NCI-H146 treated with DMSO at 0.1 percent for 48 hours (cell line): Measurements from ENCODE around the gene IL13.

Experiments
- DNase-seq: peaks from one replicate; lab custom pipeline; 2025; ENCODE audit not compliant: unreplicated experiment; lab: John Stamatoyannopoulos, UW

The IL13 gene

DNA sequence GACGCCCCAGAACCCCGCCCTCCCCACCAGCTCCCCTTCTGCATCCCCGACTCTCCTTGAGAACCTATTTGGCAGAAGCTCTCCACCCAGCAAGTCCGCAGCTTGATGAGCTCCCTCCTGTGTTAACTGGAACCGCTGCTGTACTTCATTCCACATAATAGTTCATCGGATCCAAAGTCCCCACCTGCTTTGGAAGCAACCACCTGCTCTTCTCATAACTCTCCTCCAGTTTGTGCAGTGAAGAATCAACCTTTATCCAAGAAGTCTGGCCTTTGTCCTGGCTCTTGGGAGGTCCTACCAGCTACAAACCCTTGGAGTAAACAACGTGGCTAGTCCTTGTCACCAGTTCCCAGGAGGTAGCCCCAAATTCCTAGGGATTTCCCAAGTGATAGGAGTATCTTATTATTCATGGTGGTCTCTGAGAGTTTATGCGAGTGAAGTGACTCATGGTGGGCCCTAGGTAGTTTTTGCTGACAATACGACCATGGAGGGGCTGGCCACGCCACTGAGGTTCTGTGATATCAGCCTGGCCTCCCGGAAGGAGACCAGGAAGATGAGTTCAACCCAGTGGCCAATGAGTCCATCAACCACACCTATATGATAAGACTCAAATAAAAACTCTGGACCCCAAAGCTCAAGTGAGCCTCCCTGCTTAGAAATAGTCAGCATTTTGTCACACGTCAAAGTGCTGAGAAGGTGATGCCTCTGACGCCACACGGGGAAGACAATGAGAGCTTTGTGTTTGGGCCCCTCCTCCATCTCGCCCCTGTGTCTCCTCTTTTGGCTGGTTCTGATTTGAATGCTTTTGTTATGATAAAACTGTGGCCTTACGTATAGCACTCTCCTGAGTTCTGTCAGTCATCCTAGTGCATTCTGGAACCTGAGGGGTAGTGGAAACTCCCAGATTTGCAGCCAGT lies 12.3 kb downstream of the IL13 start:
- DNase-seq: no peak

DNA sequence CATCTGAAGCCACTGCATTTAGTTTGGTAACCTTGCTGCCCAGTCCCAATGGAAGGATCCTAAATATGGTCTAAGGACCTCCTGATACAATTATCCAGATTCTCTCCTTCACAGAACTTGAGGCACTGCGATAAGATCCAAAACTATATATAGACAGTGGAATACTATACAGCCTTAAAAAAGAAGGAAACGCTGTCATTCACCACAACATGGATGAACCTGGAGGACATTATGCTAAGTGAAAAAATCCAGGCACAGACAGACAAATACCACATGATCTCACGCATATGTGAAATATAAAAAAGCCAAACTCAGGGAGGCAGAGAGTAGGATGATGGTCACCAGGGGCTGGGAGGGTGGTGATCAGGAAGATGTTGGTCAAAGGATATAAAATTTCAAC lies 13.0 kb downstream of the IL13 start:
- no peak for DNase-seq

DNA sequence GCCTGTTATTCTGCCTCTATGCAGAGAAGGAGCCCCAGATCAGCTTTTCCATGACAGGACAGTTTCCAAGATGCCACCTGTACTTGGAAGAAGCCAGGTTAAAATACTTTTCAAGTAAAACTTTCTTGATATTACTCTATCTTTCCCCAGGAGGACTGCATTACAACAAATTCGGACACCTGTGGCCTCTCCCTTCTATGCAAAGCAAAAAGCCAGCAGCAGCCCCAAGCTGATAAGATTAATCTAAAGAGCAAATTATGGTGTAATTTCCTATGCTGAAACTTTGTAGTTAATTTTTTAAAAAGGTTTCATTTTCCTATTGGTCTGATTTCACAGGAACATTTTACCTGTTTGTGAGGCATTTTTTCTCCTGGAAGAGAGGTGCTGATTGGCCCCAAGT lies 15.5 kb downstream of the IL13 start:
- DNase-seq: no peak

DNA sequence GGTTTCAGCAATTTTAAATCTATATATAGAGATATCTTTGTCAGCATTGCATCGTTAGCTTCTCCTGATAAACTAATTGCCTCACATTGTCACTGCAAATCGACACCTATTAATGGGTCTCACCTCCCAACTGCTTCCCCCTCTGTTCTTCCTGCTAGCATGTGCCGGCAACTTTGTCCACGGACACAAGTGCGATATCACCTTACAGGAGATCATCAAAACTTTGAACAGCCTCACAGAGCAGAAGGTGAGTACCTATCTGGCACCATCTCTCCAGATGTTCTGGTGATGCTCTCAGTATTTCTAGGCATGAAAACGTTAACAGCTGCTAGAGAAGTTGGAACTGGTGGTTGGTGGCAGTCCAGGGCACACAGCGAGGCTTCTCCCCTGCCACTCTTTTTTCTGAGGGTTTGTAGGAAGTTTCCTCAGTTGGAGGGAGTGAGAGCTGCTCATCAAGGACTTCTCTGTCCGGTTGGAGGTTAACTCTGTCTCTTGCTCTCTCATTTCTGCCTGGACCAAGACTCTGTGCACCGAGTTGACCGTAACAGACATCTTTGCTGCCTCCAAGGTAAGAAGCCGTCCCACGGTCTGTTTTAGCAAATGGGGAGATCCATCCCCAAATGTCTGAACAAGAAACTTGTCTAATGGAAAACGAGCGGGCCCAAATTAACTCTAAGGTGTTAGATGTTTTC lies 16.1 kb downstream of the IL13 start, which contains the start of gene IL4:
Gene IL4 (plus strand): TSS at position 51 of the 692 bp plus-strand sequence. CDS start 62 bp downstream, at position 113.
- DNase-seq: no peak

DNA sequence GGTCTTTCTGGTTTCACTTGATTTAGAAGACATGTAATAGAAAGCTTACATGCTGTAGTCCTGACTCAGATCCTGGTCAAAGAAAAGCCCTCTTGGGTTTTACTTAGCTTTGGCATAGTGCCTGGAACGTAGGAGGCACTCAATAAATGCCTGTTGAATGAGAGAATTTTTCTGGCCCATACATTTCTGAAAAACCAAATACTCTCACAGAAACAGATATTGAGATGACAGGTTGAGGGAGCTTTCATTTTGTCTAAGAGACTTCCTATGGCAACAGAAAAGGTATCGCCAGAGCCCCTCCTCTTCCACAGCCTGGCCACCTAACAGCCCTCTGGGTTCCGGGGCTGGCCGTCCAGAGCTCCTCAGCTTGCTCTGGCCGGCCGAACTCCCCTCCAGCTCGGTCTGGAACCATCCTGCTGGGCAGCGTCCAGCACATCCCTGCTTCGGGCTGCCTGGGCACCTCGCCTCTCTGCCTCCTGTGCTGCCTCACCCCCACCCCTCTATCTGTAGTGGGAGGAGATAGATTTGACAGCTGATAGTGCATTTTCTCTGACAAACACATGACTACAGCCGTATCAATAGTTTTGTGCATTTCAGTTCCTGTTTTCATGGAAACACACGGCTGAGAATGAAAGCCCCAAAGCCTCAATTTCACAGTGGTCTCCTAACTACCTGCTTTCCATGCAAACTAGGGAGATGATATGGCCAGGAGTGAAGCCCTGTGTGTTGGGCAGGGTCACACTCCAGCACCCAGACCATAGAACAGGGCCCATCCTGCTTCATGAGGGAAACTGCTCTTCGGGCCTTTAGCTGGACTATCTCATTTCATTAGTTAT lies 16.9 kb downstream of the IL13 start:
- DNase-seq: no peak

DNA sequence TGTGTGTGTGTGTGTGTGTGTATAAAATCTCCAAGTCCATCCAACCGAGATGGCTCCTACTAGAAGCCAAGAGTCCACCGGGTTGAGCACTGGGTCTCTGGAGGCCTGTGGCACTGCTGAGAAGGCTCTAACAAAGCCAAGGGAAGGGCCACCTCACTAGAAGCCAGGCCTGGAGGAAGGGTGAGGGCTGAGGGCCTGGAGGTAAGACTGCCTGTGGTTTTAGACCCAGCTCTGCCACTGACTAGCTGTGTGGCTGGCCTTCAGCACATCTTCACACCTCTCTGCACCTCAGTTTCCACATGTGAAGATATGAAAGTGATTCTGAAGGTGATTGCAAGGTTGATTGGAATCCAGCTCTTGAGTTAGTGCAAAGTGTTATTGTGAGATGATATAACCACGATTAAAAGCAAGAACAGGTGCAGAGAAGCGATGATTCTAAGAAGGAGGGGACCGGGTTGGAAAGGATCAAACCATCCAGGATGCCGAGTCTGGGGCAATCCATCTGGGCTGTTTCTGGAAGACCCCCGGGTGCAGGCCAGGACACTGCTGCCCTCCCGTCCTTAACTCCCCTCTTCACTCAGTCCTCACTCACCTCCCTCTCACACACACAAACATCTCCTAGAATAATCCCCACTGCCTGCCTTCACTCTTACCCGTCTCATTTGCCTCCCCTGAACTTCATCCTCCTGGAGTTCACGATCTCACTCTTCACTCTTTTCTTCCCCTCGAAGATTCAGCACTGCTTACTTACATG lies 18.1 kb downstream of the IL13 start:
- DNase-seq: no peak

DNA sequence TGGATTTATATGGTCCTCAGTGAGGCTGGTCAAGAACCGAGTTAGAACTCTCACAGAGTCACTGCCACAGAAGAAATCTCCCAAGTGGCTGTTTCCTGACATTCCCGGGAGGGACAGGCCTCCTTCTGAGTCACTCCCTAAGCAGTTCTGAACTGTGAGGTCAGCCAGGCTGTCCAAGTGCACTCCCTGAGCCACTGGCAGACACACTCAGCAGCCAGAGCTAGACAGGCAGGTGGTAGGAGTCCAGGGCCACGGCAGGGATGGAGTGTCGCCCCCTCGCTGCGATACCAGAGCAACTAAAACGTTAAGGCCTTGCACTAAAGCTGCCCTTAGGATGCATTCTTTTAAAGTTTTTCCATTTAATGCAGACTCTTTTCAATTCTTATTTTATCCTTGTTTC lies 19.2 kb downstream of the IL13 start:
- no peak for DNase-seq

DNA sequence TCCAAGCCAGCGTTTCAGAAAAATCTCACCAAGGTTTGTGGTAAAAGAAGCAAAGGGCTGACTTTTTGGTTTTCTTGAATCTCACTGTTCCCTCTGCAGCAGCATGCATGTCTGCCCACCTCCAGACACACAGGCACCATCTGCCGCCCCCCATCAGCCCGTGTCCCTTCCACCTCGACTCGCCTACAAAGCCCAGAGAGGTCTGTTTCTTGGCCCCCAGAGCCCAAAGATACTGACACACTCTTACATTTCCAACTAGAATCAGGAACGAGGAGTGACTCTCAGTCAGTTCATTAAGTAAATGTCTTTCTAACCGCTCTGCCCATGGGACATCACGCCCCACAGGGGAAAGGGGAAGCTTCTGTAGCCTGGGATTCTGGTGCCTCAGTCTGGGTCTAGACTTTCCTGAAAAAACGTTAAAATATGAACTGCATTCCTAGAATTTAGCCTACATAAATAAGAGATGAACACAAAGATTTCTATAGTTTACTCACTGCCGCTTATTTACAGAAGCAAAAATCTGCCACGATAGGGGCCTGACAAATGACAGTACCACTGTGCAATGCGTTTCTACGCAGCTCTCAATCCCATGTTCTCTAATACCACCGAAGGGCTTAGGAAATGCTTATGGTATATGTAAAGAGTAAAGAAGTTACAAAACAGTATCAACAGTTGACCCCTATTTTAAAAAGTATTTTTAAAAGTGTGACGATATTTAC lies 19.9 kb downstream of the IL13 start:
- DNase-seq: no peak

DNA sequence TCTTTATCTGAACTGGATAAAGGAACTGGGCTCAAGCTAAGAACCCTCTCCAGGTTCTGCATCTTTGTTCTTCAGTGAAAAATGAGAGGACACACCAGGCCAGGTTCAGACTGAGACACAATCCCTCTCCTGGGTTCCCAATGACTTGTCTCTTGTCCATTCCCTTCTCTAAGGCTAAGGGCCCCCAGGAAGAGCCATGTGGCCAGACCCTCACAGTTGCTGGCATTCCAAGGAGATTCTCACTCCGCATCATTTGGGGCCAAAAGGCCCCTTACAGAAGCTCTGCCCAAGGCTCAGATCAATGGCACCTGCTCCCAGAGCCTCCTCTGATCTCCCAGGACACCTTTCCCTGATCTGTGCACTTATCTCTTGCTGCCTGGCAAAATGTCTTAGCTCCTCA lies 20.8 kb downstream of the IL13 start:
- DNase-seq: no peak

DNA sequence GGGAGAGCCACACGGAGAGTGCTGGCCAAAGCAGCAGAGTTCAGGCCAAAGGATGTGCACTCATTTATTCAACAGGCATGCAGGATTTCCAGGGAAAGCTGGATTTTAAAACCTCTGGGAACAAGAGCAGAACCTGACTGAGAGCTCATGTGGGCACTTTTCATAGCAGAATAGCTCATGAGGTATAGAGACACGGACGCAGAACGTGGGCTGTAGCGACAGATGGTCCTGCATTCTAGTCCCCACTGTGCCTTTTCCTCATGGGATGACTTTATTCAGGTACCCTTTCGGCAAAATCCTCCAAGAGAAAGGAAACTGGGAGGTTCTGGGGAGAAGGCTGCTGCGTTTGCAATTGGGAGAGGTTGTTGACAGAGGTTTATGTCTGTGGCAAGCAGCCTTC lies 21.2 kb downstream of the IL13 start:
- no peak for DNase-seq

DNA sequence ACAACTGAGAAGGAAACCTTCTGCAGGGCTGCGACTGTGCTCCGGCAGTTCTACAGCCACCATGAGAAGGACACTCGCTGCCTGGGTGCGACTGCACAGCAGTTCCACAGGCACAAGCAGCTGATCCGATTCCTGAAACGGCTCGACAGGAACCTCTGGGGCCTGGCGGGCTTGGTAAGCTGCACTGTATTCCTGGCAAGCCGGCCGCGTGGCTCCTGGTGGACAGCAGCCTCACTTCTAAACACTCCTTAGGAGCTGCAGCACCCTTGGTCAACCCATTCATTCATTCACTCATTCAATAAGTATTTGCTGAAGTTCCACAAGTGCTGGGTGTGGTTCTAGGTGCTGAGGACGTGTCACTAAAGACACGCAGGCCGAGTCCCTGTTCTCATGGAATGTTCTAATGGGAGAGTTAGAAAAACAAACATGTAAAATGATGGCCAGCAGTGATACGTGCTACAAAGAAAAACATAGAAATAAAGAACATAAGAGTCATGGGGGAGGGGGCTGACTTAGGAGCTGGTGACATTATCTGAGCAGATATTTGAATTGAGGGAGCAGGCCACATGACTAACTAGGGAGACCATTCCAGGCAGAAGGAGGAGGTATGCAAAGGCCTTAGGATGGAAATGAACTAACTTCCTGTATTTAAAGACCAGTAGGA lies 21.9 kb downstream of the IL13 start:
- DNase-seq: no peak

DNA sequence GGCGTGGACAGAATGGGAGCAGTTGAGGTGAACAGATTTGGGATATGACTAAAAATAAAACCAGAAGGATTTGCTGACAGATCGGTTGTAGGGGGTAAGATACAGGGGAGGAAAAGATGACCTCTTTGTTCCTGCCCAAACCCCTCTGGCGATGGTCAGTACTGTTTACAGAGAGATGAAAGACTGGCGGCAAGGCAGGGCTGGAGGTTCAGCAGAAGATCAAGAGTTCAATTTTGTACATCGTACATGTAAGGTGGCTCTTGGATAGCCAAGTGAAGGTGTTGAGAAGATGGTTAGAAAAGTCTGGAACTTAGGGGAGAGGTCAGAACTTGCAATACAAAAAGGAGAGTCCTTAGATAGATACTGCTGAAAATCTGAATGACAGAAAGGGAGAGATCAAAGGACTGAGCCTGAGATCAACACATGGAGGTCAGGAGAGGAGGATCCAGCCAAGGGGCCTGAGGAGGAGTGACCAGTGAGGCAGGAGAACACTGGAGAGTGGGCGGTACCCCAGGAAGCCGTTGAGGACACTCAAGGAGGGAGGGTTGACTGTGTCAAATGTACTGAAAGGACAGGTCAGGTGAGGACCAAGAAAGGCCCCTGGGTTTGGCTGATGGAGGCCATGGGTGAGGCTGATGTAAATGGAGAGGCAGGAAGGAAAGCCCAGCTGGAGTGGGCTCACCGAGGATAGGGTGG lies 23.0 kb downstream of the IL13 start:
- DNase-seq: no peak

DNA sequence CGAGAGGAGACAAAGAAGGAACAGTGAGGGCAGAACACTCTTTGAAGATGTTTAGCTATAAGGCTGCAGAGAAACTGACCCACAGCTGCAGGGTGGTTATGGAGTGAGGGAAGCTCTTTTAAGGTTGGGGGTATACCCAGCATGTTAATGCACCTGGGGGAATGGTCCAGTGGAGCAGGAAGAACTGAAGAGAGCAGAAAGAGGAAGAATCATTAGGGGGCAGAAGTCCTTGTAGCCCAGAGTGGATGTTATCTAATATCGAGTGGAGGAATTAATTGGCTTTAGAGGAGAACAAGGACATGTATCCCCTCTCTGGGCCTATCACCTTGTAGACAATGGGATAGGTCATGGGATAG lies 23.5 kb downstream of the IL13 start:
- no peak for DNase-seq

DNA sequence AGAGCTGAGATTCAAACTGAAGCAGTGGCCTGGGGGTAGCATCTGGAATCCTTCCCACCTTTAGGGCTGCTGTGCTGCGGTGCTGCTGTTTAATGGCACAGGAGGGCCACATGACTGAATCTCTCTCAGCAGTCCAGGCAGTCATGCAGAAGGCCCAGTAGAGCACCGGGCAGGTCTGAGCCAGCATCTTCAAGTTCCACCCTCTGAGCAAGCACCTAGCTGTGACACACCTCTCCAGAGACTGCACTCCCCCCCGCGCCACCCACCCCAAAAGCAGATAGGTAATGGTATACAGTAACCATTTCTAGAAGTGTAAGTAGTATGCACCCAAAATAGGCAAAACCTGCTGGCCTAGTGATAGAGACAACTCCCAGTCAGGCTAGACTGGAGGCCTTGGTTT lies 24.0 kb downstream of the IL13 start:
- DNase-seq: no peak

DNA sequence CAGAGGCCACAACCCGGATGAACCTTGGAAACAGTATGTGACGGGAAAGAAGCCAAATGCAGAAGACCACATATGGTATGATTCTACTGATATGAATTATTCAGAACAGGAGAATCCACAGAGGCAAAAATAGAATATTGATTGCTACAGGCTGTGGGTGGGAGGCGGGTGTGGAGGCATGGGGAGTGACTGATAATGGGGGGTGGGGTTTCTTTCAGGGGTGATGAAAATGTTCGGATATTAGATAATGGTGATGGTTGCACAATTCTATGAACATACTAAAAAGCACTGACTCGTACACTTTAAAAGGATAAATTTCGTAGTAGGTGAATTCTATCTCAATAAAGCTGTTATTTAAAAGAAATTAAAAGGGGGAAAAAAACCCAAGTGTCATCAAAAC lies 26.5 kb downstream of the IL13 start:
- no peak for DNase-seq

DNA sequence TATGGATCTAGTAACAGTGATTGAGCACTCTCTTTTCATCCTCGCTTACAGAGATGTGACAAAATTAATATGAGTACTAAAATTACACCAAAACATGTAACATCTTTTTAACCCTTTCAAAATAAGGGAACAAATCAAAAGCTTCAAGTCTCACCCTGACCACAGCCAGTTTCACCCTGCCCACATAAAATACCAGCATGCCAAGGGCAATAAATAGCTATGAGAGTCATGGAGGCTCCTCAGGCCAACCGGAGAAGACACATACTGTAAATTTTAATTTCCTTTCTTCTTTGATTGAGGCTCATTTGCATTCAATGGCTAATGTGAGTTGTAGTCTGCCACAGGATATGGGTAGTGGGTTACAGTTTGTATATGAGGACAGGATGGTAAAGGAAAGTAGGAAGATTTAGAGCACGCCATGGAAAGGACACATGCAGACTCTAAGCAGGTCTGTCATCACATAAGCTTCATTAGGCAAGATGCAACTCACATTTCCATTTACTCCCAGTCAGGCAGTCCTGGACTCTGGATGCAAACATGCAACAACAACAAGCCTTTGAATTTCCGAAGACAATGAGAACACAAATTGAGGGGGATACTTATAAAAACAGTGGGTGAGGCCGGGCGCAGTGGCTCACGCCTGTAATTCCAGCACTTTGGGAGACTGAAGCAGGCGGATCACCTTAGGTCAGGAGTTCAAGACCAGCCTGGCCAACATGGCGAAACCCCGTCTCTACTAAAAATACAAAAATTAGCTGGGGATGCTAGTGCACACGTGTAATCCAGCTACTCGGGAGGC lies 27.1 kb downstream of the IL13 start:
- no peak for DNase-seq

DNA sequence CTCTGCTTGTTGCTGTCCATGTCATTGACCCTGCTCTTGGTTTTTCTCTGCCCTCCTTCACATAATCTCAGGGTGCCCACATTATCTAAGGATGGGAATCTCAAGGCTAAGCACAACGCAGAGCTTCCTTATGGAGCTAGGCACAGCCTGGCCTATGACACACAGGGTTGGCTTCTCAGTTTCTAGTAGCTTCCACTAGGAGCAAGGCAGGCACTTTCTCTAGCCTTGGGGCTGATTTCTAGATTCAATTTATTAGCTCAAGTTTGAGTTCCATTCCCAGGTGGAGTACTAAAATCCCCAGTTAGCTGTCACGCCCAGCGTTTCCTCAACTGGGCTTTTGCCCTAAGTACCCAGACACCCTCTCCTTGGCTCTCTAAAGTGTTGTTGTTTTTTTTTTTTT lies 28.2 kb downstream of the IL13 start:
- DNase-seq: no peak

DNA sequence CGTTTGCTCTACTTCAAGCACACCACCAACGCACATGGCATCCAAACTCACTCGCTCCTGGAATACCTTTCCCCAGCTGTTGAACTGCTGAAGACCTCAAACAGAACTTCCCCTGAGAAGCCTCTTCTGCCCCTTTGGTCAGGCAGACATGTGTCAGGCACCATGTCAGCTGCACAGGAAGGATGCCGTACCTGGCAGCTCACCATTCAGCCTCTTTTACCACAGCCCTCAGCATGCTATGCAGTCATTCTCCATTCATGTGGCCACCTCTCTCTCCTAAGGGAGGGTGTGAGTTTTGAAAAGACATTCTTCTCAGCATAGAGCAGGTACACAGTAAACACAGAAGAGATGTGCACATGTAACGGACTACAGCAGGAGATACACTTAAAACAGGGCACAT lies 30.0 kb downstream of the IL13 start:
- DNase-seq: no peak
